NCI-H2227 (cell line): ENCODE data around the gene PCDHGC5.
A peak's percentile ranks its signal among the peaks of the same experiment; 100 is the strongest.

Source experiments
- DNase-seq: peaks from one replicate; lab custom pipeline; 2025; ENCODE audit not compliant: unreplicated experiment; lab: John Stamatoyannopoulos, UW

PCDHGC5 gene

GRCh38 chr5:141490771-141491170, 1.9 kb downstream of the PCDHGC5 start:
- no peak for DNase-seq

DNA sequence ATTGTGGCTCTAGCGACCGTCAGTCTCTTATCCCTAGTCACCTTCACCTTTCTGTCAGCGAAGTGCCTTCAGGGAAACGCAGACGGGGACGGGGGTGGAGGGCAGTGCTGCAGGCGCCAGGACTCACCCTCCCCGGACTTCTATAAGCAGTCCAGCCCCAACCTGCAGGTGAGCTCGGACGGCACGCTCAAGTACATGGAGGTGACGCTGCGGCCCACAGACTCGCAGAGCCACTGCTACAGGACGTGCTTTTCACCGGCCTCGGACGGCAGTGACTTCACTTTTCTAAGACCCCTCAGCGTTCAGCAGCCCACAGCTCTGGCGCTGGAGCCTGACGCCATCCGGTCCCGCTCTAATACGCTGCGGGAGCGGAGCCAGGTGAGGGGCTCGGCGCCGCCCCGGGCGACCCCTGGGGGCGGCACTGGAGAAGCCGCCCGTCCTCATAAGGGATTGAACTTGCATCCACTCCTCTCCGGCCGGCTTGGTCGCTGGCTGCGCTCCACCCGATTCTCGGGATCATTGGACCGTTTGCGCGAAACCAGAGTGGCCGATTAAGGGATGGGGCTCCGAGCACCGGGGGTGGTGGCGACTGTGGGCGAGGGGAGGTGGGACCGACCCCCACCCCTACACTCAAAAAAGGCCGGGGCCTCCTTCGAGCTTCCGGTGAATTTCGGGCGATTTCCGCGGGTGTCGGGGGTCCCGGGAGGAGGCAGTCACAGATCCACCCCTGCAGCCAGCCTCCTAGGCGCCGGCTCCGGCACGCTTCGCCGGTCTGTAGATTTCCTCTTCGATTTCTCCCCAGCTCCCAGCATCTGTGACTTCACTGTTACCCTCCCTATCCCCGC, 2.7 kb downstream of the PCDHGC5 start:
- no peak for DNase-seq

DNA sequence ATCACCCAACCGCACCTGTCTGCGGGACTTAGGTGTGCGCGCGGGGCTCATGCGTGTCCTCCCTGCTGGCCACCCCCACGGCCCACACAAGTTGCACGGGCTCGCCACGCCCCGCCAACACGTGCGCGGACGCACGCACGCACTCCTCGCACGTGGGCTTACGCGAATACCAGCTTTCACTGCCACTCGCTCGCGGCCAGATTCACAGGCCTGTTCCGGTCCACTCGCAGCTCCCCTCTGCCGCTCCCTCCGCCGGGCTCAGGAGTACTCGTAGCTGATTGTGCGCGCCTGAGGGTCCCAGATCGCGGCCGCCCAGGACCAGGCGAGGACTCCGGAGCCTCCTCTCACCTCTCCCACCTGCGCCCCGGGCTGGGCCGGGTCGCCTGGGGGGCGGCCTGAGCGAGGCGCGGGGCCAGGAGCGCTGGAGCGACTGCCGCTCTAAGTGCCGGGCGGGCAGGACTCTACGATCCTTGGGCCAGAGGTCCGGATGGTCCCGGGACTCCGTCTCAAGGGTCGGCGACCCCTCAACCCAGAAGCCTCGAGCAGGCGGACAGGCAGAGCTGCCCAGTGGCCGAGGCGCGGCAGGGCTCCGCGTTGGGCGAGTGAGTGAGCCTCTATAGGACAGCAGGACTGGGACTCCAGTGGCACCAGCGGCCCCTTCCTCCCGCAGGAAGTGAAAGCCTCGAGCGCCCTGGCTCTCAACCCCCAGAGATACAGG, 3.4 kb downstream of the PCDHGC5 start:
- DNase-seq, result no peak

GRCh38 chr5:141493500-141494422, 4.9 kb downstream of the PCDHGC5 start:
- no peak for DNase-seq

DNA sequence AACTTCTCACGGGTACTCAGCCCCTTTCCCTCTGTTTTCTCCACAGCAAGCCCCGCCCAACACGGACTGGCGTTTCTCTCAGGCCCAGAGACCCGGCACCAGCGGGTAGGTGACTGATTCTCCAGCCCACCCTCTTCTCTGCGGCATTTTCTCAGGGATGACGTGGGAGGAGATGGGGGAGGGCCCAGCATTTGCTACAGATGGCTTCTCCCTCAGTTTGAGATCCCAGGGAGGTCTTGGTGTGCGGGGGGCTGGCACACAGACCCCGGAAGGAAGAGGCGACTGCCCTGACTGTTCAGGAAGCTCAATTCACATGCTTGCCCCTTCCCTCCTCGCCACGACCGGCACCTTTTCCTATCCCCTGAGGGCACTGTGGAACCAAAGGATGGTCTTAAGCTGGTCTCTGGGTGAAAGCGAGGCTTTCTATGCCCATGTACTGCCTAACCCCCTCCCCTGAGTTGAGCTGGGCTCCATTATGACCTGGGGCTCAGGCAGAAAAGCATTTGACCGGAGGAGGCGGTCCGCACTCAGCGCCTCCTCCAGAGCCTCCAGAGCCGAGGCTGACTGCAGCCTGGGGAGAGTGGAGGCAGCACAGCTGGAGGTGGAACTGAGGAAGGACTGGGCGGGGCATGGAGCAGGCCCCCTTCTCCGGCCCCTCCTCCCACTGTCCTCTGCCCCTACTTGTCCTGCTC, 6.0 kb downstream of the PCDHGC5 start:
- DNase-seq, result peak; percentile 58

GRCh38 chr5:141495453-141495811, 6.6 kb downstream of the PCDHGC5 start:
- no peak for DNase-seq

- DNase-seq, result no peak
Observed at GRCh38 chr5:141496038-141496437, 7.2 kb downstream of the PCDHGC5 start.

DNA sequence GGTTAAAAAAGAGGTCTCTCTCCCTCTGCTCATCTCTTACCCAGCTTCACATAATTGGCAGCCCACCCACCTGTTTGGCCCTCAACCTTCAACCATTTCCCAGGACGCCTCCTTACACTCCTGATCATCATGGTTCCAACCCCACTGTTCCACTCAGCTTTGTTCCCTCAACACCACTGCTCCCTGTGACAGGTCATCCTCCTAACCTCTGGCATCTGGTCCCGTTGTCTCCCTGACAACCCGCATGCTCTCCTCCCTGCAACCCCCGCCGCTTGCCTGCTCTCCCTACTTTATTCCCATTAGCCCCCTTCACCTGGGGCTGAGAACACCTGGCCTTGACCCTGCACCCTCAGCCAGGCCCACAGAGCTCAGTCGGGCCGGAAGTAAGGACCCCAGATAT, 12.9 kb downstream of the PCDHGC5 start:
- DNase-seq, result peak; percentile 2

DNA sequence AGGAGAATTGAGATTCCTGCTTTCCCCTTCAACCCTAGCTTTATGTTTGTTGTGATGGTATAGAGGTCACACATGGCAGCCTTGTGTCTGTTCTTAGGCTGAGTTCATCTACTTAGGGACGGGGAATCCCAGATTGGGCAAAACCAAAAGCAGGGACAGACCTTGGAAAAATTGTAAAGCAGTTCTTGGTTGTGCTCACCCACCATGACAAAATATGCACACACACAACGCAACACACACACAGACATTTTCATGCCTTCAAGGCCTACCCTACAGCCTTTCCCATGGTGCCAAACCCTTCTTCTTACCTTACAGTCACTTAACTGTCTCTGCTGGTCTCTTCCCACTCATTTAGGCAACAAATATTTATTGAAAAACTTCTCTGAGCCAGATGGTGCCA, 14.8 kb downstream of the PCDHGC5 start:
- no peak for DNase-seq

GRCh38 chr5:141504216-141504615, 15.3 kb downstream of the PCDHGC5 start:
- no peak for DNase-seq

GRCh38 chr5:141506381-141507155, 17.7 kb downstream of the PCDHGC5 start:
- no peak for DNase-seq

DNA sequence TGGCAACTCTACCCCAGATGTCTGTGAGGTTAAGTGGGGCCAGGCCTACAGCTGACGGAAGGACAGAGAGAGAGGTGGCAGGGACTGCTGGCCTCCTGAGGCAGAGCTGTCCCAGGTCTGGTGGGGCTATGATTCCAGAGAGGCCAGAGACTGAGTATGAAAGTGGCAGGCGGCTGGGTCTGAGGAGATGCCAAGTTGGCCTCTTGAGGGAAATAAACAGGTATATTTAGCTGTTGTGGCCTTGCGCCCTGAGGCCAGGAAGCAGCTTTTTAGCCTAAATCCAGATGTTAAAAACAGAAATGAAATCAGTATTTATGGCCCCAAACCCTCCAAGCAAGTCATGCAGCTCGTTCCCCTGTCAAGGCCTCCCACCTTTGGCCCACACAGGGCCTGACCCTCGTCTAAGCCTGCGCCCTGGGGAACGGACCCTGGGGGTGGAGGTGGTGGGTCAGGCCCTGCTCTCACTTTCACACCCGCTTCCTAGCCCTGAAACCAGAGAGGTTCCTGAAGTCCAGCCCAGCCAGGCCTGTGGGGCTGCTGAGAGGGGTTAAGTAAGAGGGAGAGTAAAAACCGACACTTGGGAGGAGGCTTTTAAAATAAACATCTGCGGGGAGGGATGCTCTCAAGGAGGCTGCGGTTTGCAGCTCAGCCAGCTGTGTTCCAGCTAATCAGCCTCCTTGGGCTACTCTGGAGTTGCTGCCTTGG, 18.7 kb downstream of the PCDHGC5 start:
- no peak for DNase-seq

DNA sequence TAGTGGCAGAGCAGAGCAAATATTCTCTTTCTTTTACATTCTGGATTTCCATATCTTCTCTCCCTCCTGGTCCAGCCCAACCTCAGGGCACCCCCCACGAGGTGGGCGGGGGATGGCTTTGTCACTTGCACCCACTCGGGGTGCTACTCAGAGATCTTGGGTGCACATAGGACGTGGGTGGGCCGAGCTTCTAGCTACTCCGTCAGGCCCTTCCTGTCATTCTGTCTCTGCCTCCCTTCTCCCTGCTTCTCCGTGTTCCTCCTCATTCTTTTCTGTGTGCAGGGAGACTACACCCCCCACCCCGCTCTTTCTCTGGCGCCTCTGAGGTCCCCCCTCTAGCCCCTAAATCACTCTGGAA, 19.5 kb downstream of the PCDHGC5 start:
- DNase-seq, result no peak

DNA sequence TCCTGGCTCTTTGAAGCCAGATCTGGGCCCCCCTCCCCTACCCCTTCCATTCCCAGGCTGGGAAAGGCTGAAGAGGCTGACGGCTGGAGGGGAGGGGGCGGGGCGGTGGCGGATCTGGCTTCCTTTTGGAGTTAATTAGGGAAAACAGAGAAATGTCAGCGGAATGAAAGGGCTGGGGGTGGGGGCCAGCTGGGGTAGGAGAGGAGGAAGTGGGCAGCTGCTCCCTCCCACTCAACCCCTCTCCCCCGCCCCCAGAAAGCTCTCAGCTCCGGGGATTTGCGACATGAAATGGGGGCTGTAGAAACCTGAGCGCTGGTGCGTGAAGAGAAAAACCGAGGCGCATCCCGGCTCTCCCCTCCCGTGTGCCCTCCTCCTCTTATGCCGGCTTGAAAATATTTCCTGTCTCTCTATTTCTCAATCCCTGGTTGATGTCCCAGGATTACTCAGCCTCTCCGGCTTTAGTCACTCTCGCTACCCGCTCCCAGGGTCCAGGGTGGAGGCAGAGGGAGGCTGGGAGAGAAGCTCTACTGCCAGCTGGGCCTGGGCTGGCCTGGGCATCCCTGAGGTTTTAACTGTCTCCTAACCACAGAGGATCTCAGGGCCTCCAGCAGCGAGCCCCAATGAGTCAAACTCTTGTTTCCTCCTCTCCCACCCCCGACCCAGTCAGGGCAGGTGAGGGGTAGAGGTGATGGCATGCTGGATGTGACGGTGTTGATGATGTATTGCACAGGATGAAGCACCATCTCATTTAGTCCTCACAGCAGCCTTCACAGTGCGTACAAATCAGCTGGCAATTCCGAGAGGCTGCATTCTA, 20.1 kb downstream of the PCDHGC5 start:
- DNase-seq, result peak; percentile 61

- DNase-seq, result no peak
Observed at GRCh38 chr5:141510160-141510559, 21.3 kb downstream of the PCDHGC5 start.

DNA sequence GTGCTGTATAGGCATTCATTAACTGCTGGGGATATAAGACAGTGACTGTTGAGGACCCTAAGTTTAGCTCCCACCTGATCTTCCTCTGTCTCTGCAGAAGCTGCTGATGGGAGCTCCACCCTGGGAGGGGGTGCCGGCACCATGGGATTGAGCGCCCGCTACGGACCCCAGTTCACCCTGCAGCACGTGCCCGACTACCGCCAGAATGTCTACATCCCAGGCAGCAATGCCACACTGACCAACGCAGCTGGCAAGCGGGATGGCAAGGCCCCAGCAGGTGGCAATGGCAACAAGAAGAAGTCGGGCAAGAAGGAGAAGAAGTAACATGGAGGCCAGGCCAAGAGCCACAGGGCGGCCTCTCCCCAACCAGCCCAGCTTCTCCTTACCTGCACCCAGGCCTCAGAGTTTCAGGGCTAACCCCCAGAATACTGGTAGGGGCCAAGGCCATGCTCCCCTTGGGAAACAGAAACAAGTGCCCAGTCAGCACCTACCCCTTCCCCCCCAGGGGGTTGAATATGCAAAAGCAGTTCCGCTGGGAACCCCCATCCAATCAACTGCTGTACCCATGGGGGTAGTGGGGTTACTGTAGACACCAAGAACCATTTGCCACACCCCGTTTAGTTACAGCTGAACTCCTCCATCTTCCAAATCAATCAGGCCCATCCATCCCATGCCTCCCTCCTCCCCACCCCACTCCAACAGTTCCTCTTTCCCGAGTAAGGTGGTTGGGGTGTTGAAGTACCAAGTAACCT, 22.1 kb downstream of the PCDHGC5 start:
- DNase-seq, result no peak

- no peak for DNase-seq
Observed at GRCh38 chr5:141511771-141512325, 23.0 kb downstream of the PCDHGC5 start.
